ENCODE data around the gene UNC5A.

GRCh38 chr5:176879663-176880361 lies 69.5 kb downstream of the UNC5A start:
- TF ChIP-seq ELF4 (IDR thresholded peaks at IDR 0.05) (no peak), SUZ12 (IDR thresholded peaks at IDR 0.05) (no peak), HDGF (IDR thresholded peaks at IDR 0.05; ENCODE audit: borderline replicate concordance) (no peak), SP1 (IDR thresholded peaks at IDR 0.05) (no peak), FOXK2 (IDR thresholded peaks at IDR 0.05) (no peak), ARNT (IDR thresholded peaks at IDR 0.05) (no peak), FOXM1 (IDR thresholded peaks at IDR 0.05; ENCODE audit: borderline replicate concordance) (no peak), NFRKB (IDR thresholded peaks at IDR 0.05) (no peak), L3MBTL2 (conservative IDR thresholded peaks at IDR 0.05) (no peak), LEF1 (IDR thresholded peaks at IDR 0.05; ENCODE audit: borderline replicate concordance) (no peak), ZNF384 (IDR thresholded peaks at IDR 0.05) (no peak), BHLHE40 (IDR thresholded peaks at IDR 0.05; ENCODE audit: borderline replicate concordance) (no peak)

Measured in HEK293T (cell line).